HEK293T (cell line): ENCODE measurements around the gene ZBTB7B.

ENCODE experiments used
- BHLHE40 ChIP-seq: fragments of 450-650 bp; IDR thresholded peaks from 2 replicates; pipeline ENCODE4 v1.6.1; 2016; ENCODE audit warnings: mild to moderate bottlenecking, moderate library complexity, borderline replicate concordance
- FOXM1 ChIP-seq: fragments of 450-650 bp; IDR thresholded peaks from 2 replicates; pipeline ENCODE4 v1.6.1; 2017; ENCODE audit warnings: mild to moderate bottlenecking, borderline replicate concordance
- L3MBTL2 ChIP-seq: fragments of 450-650 bp; conservative IDR thresholded peaks from 2 replicates; pipeline ENCODE4 v1.6.1; 2016; ENCODE audit warnings: mild to moderate bottlenecking
- NFRKB ChIP-seq: fragments of 450-650 bp; IDR thresholded peaks from 2 replicates; pipeline ENCODE4 v1.6.1; 2016; ENCODE audit warnings: mild to moderate bottlenecking, moderate library complexity
- SP1 ChIP-seq: fragments of 450-650 bp; IDR thresholded peaks from 2 replicates; pipeline ENCODE4 v1.6.1; 2017
- SUZ12 ChIP-seq: fragments of 450-650 bp; IDR thresholded peaks from 2 replicates; pipeline ENCODE4 v1.6.1; 2016; ENCODE audit warnings: mild to moderate bottlenecking

GRCh38 chr1:155038602-155039307 is 36.2 kb downstream of the ZBTB7B start:
- no peak for TF ChIP-seq SP1
- no peak for TF ChIP-seq SUZ12
- TF ChIP-seq NFRKB, result no peak
- no peak for TF ChIP-seq BHLHE40
- no peak for TF ChIP-seq FOXM1
- TF ChIP-seq L3MBTL2, result no peak
